Panc1 (cell line): Measurements from ENCODE around the gene IQGAP1. TPM values are rescaled to one million over a fixed set of nuclear protein-coding genes. Genes with fewer than 3 reads are reported as not detected.
A peak's percentile ranks its signal among the peaks of the same experiment; 100 is the strongest.

ENCODE experiments used
- ATAC-seq: fragments of 200-7000 bp; cut with Tn5 transposase; 2 replicates; pipeline ENCODE4 v1.9.1; 2020; ENCODE audit warnings: mild to moderate bottlenecking, moderate library complexity
- BruUV-seq: library from RNA; stranded (reverse); fragments of 400-500 nt; replicated peaks from 2 replicates; lab custom pipeline; 2021; lab: Mats Ljungman, UMichigan
- CTCF ChIA-PET: fragments of 300-600 bp; sonication (Branson Sonifier 250); formaldehyde crosslinking; loops from one replicate; lab custom pipeline; 2022; ENCODE audit warnings: antibody characterized with exemption; lab: Charles Lee
- POLR2A ChIA-PET: fragments of 300-600 bp; sonication (Branson Sonifier 250); formaldehyde crosslinking; loops from one replicate; lab custom pipeline; 2022; ENCODE audit warnings: antibody characterized with exemption; lab: Charles Lee
- DNase-seq: peaks from one replicate; pipeline ENCODE4 v3.0.0-alpha.2; 2010; ENCODE audit warnings: low read depth, low spot score
- H3K27ac ChIP-seq: 2 replicates; pipeline ENCODE4 v1.5.1; 2011; ENCODE audit warnings: mild to moderate bottlenecking, low read length, inconsistent platforms
- H3K27me3 ChIP-seq: fragments of 200-500 bp; sonication (Bioruptor generic); 2 replicates; pipeline ENCODE4 v1.6.0; 2014; ENCODE audit warnings: low read length, inconsistent platforms; ENCODE audit not compliant: control insufficient read depth, insufficient read depth
- H3K36me3 ChIP-seq: fragments of 200-500 bp; sonication (Bioruptor generic); 2 replicates; pipeline ENCODE4 v1.5.1; 2014; ENCODE audit warnings: inconsistent platforms, mild to moderate bottlenecking, low read length, moderate library complexity; ENCODE audit not compliant: control insufficient read depth, insufficient read depth
- H3K4me1 ChIP-seq: 2 replicates; pipeline ENCODE4 v1.5.1; 2011; ENCODE audit warnings: inconsistent platforms, mild to moderate bottlenecking, low read length, moderate library complexity; ENCODE audit not compliant: control insufficient read depth, insufficient read depth
- H3K4me3 ChIP-seq, 2 experiments: 2 replicates each; pipeline ENCODE4 v1.5.1; 2011 to 2012; ENCODE audit warnings: low read depth in 2 of 2, low read length in 2 of 2, mild to moderate bottlenecking in 2 of 2, inconsistent platforms in 1 of 2, moderate library complexity in 1 of 2
- H3K9me3 ChIP-seq: fragments of 200-500 bp; sonication (Bioruptor generic); 2 replicates; pipeline ENCODE4 v1.5.1; 2014; ENCODE audit warnings: low read depth, mild to moderate bottlenecking, inconsistent platforms, low read length, moderate library complexity; ENCODE audit not compliant: control insufficient read depth, insufficient read depth
- CTCF ChIP-seq: fragments of 450-650 bp; IDR thresholded peaks from 2 replicates; pipeline ENCODE4 v1.5.1; 2017; ENCODE audit warnings: mild to moderate bottlenecking
- POLR2AphosphoS5 ChIP-seq: IDR thresholded peaks from 2 replicates; pipeline ENCODE4 v1.6.1; 2012; ENCODE audit warnings: mild to moderate bottlenecking, low read depth, low read length, moderate library complexity
- REST ChIP-seq, 2 experiments: IDR thresholded peaks; 2 replicates each; pipeline ENCODE4 v1.6.1; 2011 to 2012; ENCODE audit warnings: low read depth in 2 of 2, control low read depth in 1 of 2, low read length in 1 of 2, mild to moderate bottlenecking in 1 of 2, moderate library complexity in 1 of 2; ENCODE audit not compliant: insufficient read depth in 1 of 2
- SIN3A ChIP-seq: IDR thresholded peaks from 2 replicates; pipeline ENCODE4 v1.6.1; 2012; ENCODE audit warnings: low read depth, mild to moderate bottlenecking, low read length, moderate library complexity, borderline replicate concordance; ENCODE audit not compliant: insufficient read depth
- TCF7L2 ChIP-seq: IDR thresholded peaks from 2 replicates; pipeline ENCODE4 v1.6.1; 2011; ENCODE audit warnings: mild to moderate bottlenecking, low read depth, low read length, inconsistent platforms
- in situ Hi-C: cut with HindIII; loops from 2 replicates; pipeline ENCODE4 v1.10.0; 2016; ENCODE audit warnings: low sequenced_read_pairs, low pct_unique_long_range_greater_than_20kb
- intact Hi-C: fragments of 100-400 bp; cut with micrococcal nuclease; formaldehyde crosslinking; loops from one replicate; pipeline ENCODE4 v1.10.0; 2022; ENCODE audit not compliant: unreplicated experiment
- total RNA-seq: library from RNA; stranded (reverse); gene quantifications from one replicate; pipeline ENCODE4 v1.2.1, GENCODE V29; 2021; ENCODE audit not compliant: unreplicated experiment

The IQGAP1 gene
- total RNA-seq, 1 experiment from 2014 or later, result 228 TPM

- no peaks in the 10 kb centered on the region for H3K27me3 ChIP-seq
- H3K9me3 ChIP-seq, result no peaks in the 10 kb centered on the region
- H3K27ac ChIP-seq, result peak overlapping the region; percentile 98
- in situ Hi-C loops (no loop called here), intact Hi-C loops (no loop called here)
- CTCF ChIA-PET, result interaction anchor here (0.6 kb wide), 1 partner anchor 552 kb away, joined by 4 read pairs; no protein-coding TSS in a partner anchor
- DNase-seq, result no peak
- POLR2A ChIA-PET, result no interaction called here
- TF ChIP-seq REST (IDR thresholded peaks at IDR 0.05; ENCODE audit: insufficient read depth in 1 of 2, low read depth in 2 of 2, low read length in 1 of 2) (no peak), CTCF (no peak), POLR2AphosphoS5 (no peak), SIN3A (no peak), TCF7L2 (no peak)
- ATAC-seq, result no peak
- no peaks in the 10 kb centered on the region; the same call in 1 of the 2 replicates for H3K36me3 ChIP-seq
- H3K4me3 ChIP-seq, result no peak overlapping the region
- H3K4me1 ChIP-seq, result peaks cover 69% of the 10 kb centered on the region
- BruUV-seq, result no TSS peak
These were observed 17.1 kb downstream of the IQGAP1 start for GRCh38 chr15:90405055-90405607.

GRCh38 chr15:90407336-90407735 is 19.3 kb downstream of the IQGAP1 start:
- POLR2A ChIA-PET, result no interaction called here
- intact Hi-C loops (no loop called here), in situ Hi-C loops (no loop called here)
- DNase-seq (no peak), ATAC-seq (no peak)
- H3K36me3 ChIP-seq, result no peaks in the 10 kb centered on the region; the same call in 1 of the 2 replicates
- TF ChIP-seq SIN3A (no peak), CTCF (no peak), POLR2AphosphoS5 (no peak), TCF7L2 (no peak), REST (IDR thresholded peaks at IDR 0.05; ENCODE audit: insufficient read depth in 1 of 2, low read depth in 2 of 2, low read length in 1 of 2) (no peak)
- CTCF ChIA-PET, result no interaction called here
- no peaks in the 10 kb centered on the region for H3K9me3 ChIP-seq
- H3K4me1 ChIP-seq, result peaks cover 64% of the 10 kb centered on the region
- no TSS peak for BruUV-seq
- no peak overlapping the region for H3K4me3 ChIP-seq
- no peaks in the 10 kb centered on the region for H3K27me3 ChIP-seq
- peak overlapping the region; percentile 98 for H3K27ac ChIP-seq
